H9 (cell line): ENCODE measurements around the gene CT45A9. TPM values are rescaled to one million over a fixed set of nuclear protein-coding genes. Genes with fewer than 3 reads are reported as not detected.
"Not testable (repeated sequence)": the region's sequence is repeated elsewhere in the genome, so short reads cannot be mapped to it uniquely, and the experiment has no call there.

Source experiments
- DNase-seq: peaks from one replicate; pipeline ENCODE4 v3.0.0-alpha.2; 2017
- H2AFZ ChIP-seq: one replicate; pipeline ENCODE4 v1.6.1; 2013; ENCODE audit warnings: mild to moderate bottlenecking, low read length, control low read depth, moderate library complexity
- H2AK5ac ChIP-seq: 2 replicates; pipeline ENCODE4 v1.6.1; 2013; ENCODE audit warnings: low read length, control low read depth, mixed read lengths; ENCODE audit not compliant: insufficient read length
- H2BK120ac ChIP-seq: one replicate; pipeline ENCODE4 v1.6.1; 2013; ENCODE audit warnings: low read depth, mild to moderate bottlenecking, low read length, control low read depth, inconsistent platforms; ENCODE audit not compliant: poor library complexity, severe bottlenecking
- H2BK12ac ChIP-seq: 2 replicates; pipeline ENCODE4 v1.6.1; 2013; ENCODE audit warnings: low read length, control low read depth, mixed read lengths, low read depth; ENCODE audit not compliant: insufficient read length
- H2BK15ac ChIP-seq: 2 replicates; pipeline ENCODE4 v1.6.1; 2013; ENCODE audit warnings: low read depth, low read length, control low read depth
- H2BK20ac ChIP-seq: one replicate; pipeline ENCODE4 v1.6.1; 2013; ENCODE audit warnings: low read depth, mild to moderate bottlenecking, low read length, control low read depth, inconsistent platforms; ENCODE audit not compliant: poor library complexity, severe bottlenecking
- H2BK5ac ChIP-seq: 2 replicates; pipeline ENCODE4 v1.6.1; 2013; ENCODE audit warnings: low read length, control low read depth, mixed read lengths; ENCODE audit not compliant: insufficient read length
- H3K14ac ChIP-seq: 2 replicates; pipeline ENCODE4 v1.6.1; 2013; ENCODE audit warnings: low read length, control low read depth; ENCODE audit not compliant: insufficient read depth
- H3K18ac ChIP-seq: 2 replicates; pipeline ENCODE4 v1.6.1; 2013; ENCODE audit warnings: low read depth, mild to moderate bottlenecking, mixed read lengths, low read length, control low read depth; ENCODE audit not compliant: insufficient read length
- H3K23ac ChIP-seq: 2 replicates; pipeline ENCODE4 v1.6.1; 2013; ENCODE audit warnings: low read length, control low read depth, mixed read lengths, low read depth; ENCODE audit not compliant: insufficient read length
- H3K23me2 ChIP-seq: 2 replicates; pipeline ENCODE4 v1.6.1; 2013; ENCODE audit warnings: low read depth, mild to moderate bottlenecking, mixed read lengths, low read length, control low read depth; ENCODE audit not compliant: insufficient read length, poor library complexity, severe bottlenecking
- H3K27ac ChIP-seq: 2 replicates; pipeline ENCODE4 v1.5.1; 2013; ENCODE audit warnings: low read length, control low read depth, mixed read lengths, low read depth; ENCODE audit not compliant: insufficient read length
- H3K27me3 ChIP-seq: 2 replicates; pipeline ENCODE4 v1.6.1; 2013; ENCODE audit warnings: low read length, control low read depth, inconsistent platforms; ENCODE audit not compliant: insufficient read depth
- H3K4ac ChIP-seq: 2 replicates; pipeline ENCODE4 v1.6.1; 2013; ENCODE audit warnings: low read depth, mild to moderate bottlenecking, control low read depth, inconsistent platforms, low read length, moderate library complexity
- H3K4me1 ChIP-seq: 2 replicates; pipeline ENCODE4 v1.6.1; 2013; ENCODE audit warnings: low read length, control low read depth, inconsistent platforms; ENCODE audit not compliant: insufficient read depth
- H3K4me2 ChIP-seq: 2 replicates; pipeline ENCODE4 v1.6.1; 2013; ENCODE audit warnings: low read length, control low read depth, mixed read lengths; ENCODE audit not compliant: insufficient read length, insufficient read depth
- H3K56ac ChIP-seq: 2 replicates; pipeline ENCODE4 v1.6.1; 2013; ENCODE audit warnings: low read depth, mild to moderate bottlenecking, mixed read lengths, low read length, control low read depth; ENCODE audit not compliant: insufficient read length
- H3K79me1 ChIP-seq: 2 replicates; pipeline ENCODE4 v1.6.1; 2013; ENCODE audit warnings: low read depth, mild to moderate bottlenecking, moderate library complexity, low read length, control low read depth, inconsistent platforms; ENCODE audit not compliant: insufficient read depth, poor library complexity, severe bottlenecking
- H3K79me2 ChIP-seq: 2 replicates; pipeline ENCODE4 v1.6.1; 2013; ENCODE audit warnings: low read length, control low read depth, inconsistent platforms; ENCODE audit not compliant: insufficient read depth
- H3K9ac ChIP-seq: 2 replicates; pipeline ENCODE4 v1.6.1; 2013; ENCODE audit warnings: low read length, control low read depth, mixed read lengths; ENCODE audit not compliant: insufficient read length; ENCODE audit errors: extremely low read depth
- H3K9me3 ChIP-seq: one replicate; pipeline ENCODE4 v1.6.1; 2013; ENCODE audit warnings: low read depth, low read length, inconsistent platforms; ENCODE audit not compliant: control insufficient read depth
- H3T11ph ChIP-seq: one replicate; pipeline ENCODE4 v1.6.1; 2013; ENCODE audit warnings: mild to moderate bottlenecking, low read length, control low read depth, inconsistent platforms
- H4K20me1 ChIP-seq: one replicate; pipeline ENCODE4 v1.6.1; 2013; ENCODE audit not compliant: control insufficient read depth, insufficient read length, insufficient read depth
- H4K5ac ChIP-seq: 2 replicates; pipeline ENCODE4 v1.6.1; 2013; ENCODE audit warnings: low read depth, mild to moderate bottlenecking, mixed read lengths, low read length, control low read depth; ENCODE audit not compliant: insufficient read length
- H4K8ac ChIP-seq: replicated peaks from 2 replicates; pipeline ENCODE4 v1.6.1; 2013; ENCODE audit warnings: low read length, control low read depth, mixed read lengths, low read depth; ENCODE audit not compliant: insufficient read length
- H4K91ac ChIP-seq: 2 replicates; pipeline ENCODE4 v1.6.1; 2013; ENCODE audit warnings: low read depth, mild to moderate bottlenecking, moderate library complexity, mixed read lengths, low read length, control low read depth; ENCODE audit not compliant: insufficient read length
- H3K27ac Mint-ChIP-seq, 3 experiments: 2 replicates in 2 of 3; 3 replicates in 1 of 3; pipeline ENCODE4 v1.8.0; 2020 to 2021; ENCODE audit warnings: mixed read lengths in 3 of 3, mild to moderate bottlenecking in 1 of 3, moderate library complexity in 1 of 3
- H3K27me3 Mint-ChIP-seq: 2 replicates; pipeline ENCODE4 v1.8.0; 2021; ENCODE audit warnings: low read depth, mild to moderate bottlenecking, moderate library complexity, mixed read lengths
- H3K36me3 Mint-ChIP-seq, 3 experiments: 2 replicates in 2 of 3; 3 replicates in 1 of 3; pipeline ENCODE4 v1.8.0; 2020 to 2021; ENCODE audit warnings: low read depth in 3 of 3, mixed read lengths in 3 of 3; ENCODE audit not compliant: insufficient read depth in 1 of 3
- H3K4me1 Mint-ChIP-seq, 2 experiments: 2 replicates each; pipeline ENCODE4 v1.8.0; 2020; ENCODE audit warnings: mixed read lengths in 2 of 2
- H3K4me3 Mint-ChIP-seq, 2 experiments: 2 replicates in 1 of 2; 3 replicates in 1 of 2; pipeline ENCODE4 v1.8.0; 2020 to 2021; ENCODE audit warnings: mild to moderate bottlenecking in 2 of 2, mixed read lengths in 2 of 2, moderate library complexity in 1 of 2
- H3K9me3 Mint-ChIP-seq, 2 experiments: 2 replicates in 1 of 2; 3 replicates in 1 of 2; pipeline ENCODE4 v1.8.0; 2020; ENCODE audit warnings: mild to moderate bottlenecking in 2 of 2, mixed read lengths in 2 of 2, moderate library complexity in 1 of 2
- WGBS: extraction: QIAGEN DNeasy Blood & Tissue Kit; methylation state at CpG from one replicate; pipeline ENCODE4 v1.1.7; 2013; ENCODE audit warnings: missing lambda C conversion rate, low lambda C conversion rate, mixed read lengths; ENCODE audit not compliant: insufficient read length; ENCODE audit errors: extremely low coverage; 5-methylcytosine and 5-hydroxymethylcytosine counted together
- total RNA-seq: library from RNA; stranded (reverse); gene quantifications from 2 replicates; pipeline ENCODE4 v1.2.1, GENCODE V29; 2021

Gene CT45A9
- total RNA-seq, 1 experiment from 2014 or later = not detected

- not testable (repeated sequence) for H3K27me3 Mint-ChIP-seq, DNase-seq, H3K4me3 Mint-ChIP-seq, H3K27ac ChIP-seq, H3K14ac ChIP-seq, H3T11ph ChIP-seq, H2BK20ac ChIP-seq, H3K4ac ChIP-seq, H3K4me1 Mint-ChIP-seq, H4K5ac ChIP-seq, H2BK120ac ChIP-seq, H4K20me1 ChIP-seq, H3K23me2 ChIP-seq, H3K79me2 ChIP-seq, H3K4me1 ChIP-seq, H3K9me3 ChIP-seq, H3K4me2 ChIP-seq, H3K56ac ChIP-seq, H3K79me1 ChIP-seq, H3K23ac ChIP-seq, H3K9ac ChIP-seq, H2AK5ac ChIP-seq, H3K36me3 Mint-ChIP-seq, H2AFZ ChIP-seq, H3K27me3 ChIP-seq, H4K8ac ChIP-seq, H3K27ac Mint-ChIP-seq, H2BK15ac ChIP-seq, H4K91ac ChIP-seq, H2BK5ac ChIP-seq, H2BK12ac ChIP-seq, H3K18ac ChIP-seq
- peaks cover 7 to 12% of the 10 kb centered on the region in 2 experiments; a peak in 4 of 5 replicates for H3K9me3 Mint-ChIP-seq
- WGBS = no CpG with 5 or more reads among the region's 5 CpGs
These were observed 11.1 kb upstream of the CT45A9 start for GRCh38 chrX:135882741-135883140.

- not testable (repeated sequence) for H2BK5ac ChIP-seq
These were observed 17.2 kb downstream of the CT45A9 start, which contains the start of gene CT45A8 for GRCh38 chrX:135854438-135854837. Gene CT45A8, minus strand, starts transcription at chrX:135854538. Its CDS starts 3,755 bp downstream, at chrX:135850783.

More at GRCh38 chrX:135854438-135854837, 17.2 kb downstream of the CT45A9 start, which contains the start of gene CT45A8:
- H3K14ac ChIP-seq, H2AFZ ChIP-seq, H2BK12ac ChIP-seq, H3K23ac ChIP-seq, H3K4me3 Mint-ChIP-seq, H3K27me3 ChIP-seq, H3K9me3 Mint-ChIP-seq, H3K36me3 Mint-ChIP-seq, H3K27ac Mint-ChIP-seq, H4K5ac ChIP-seq, H3K56ac ChIP-seq, H3K18ac ChIP-seq, H3K27me3 Mint-ChIP-seq, H3K4me2 ChIP-seq, H4K8ac ChIP-seq, H3K79me2 ChIP-seq, H3K79me1 ChIP-seq, H3K27ac ChIP-seq, H3K9ac ChIP-seq, H3K4me1 Mint-ChIP-seq, H2BK120ac ChIP-seq, H2BK15ac ChIP-seq, H2AK5ac ChIP-seq, H3T11ph ChIP-seq, H3K4ac ChIP-seq, H3K9me3 ChIP-seq, H4K20me1 ChIP-seq, H4K91ac ChIP-seq, H3K4me1 ChIP-seq, H2BK20ac ChIP-seq, H3K23me2 ChIP-seq, DNase-seq: not testable (repeated sequence)
- no CpG with 5 or more reads among the region's 17 CpGs for WGBS
